HUES48 (cell line): Measurements from ENCODE around the gene SKIL.
A peak's percentile ranks its signal among the peaks of the same experiment; 100 is the strongest.

Experiments used
- H3K27ac ChIP-seq: one replicate; pipeline ENCODE4 v1.7.0; 2013; ENCODE audit warnings: low read depth, low read length, inconsistent platforms
- H3K27me3 ChIP-seq: 2 replicates; pipeline ENCODE4 v1.6.1; 2013; ENCODE audit warnings: mild to moderate bottlenecking, low read length; ENCODE audit not compliant: control insufficient read depth, insufficient read depth
- H3K36me3 ChIP-seq: 2 replicates; pipeline ENCODE4 v1.6.1; 2013; ENCODE audit warnings: low read length; ENCODE audit not compliant: control insufficient read depth, insufficient read depth
- H3K4me1 ChIP-seq: 2 replicates; pipeline ENCODE4 v1.6.1; 2013; ENCODE audit warnings: mild to moderate bottlenecking, low read length; ENCODE audit not compliant: control insufficient read depth, insufficient read depth
- H3K4me3 ChIP-seq: 2 replicates; pipeline ENCODE4 v1.5.1; 2013; ENCODE audit warnings: mild to moderate bottlenecking, low read depth, low read length
- H3K9ac ChIP-seq: 2 replicates; pipeline ENCODE4 v1.6.1; 2013; ENCODE audit warnings: mild to moderate bottlenecking, low read depth, low read length, moderate library complexity
- H3K9me3 ChIP-seq: 2 replicates; pipeline ENCODE4 v1.6.1; 2013; ENCODE audit warnings: low read length; ENCODE audit not compliant: control insufficient read depth, insufficient read depth

The SKIL gene

DNA sequence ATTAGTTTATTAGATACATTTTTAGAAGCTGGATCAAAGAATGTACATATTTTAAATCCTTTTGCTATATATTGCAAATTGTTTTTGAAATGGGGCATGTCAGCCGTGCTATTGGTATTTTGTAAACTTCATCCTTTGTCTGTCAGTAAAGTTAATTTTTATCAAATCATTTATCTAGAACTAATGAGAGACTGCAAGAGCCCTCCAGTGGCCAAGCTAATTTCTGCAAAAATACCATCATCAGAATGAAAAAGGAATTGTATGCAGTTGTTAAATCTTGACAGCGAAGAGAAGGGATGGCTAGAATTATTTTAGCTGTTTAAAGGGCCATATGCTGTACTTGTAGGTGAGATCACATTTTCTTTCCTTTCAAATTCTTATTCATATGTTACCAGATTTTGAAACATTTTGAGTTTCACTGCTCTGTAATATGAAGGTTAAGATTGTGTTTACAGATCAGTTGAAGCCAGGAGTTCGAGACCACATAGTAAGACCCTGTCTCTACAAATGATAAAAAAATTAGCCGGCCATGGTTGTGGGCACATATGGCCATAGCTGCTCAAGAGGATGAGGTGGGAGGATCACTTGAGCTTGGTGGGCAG, 53.0 kb downstream of the SKIL start:
- H3K4me3 ChIP-seq = no peak overlapping the region
- no peak overlapping the region for H3K9ac ChIP-seq
- no peaks in the 10 kb centered on the region for H3K27me3 ChIP-seq
- no peaks in the 10 kb centered on the region for H3K9me3 ChIP-seq
- H3K4me1 ChIP-seq = no peaks in the 10 kb centered on the region
- no peaks in the 10 kb centered on the region for H3K36me3 ChIP-seq
- H3K27ac ChIP-seq = no peak overlapping the region

DNA sequence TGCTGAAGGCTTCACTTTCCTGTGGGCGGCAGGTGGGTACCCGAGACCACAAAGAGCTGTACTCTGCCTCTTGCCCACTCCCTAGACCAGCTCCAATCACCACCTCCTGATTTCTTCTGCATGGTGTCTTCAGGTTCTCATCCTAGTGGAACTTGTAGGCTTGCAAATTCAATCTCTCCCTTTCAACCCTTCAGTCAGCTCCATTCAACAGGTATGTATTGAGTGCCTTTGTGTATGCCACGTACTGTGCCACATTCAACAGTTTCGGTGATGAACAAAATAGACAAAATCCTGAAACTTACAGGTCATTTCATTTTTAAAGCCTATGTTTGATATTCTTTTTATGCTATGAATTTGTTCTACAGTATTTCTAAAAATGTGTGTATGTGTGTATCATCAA, 55.8 kb downstream of the SKIL start:
- H3K27ac ChIP-seq = no peak overlapping the region
- H3K36me3 ChIP-seq = no peaks in the 10 kb centered on the region
- no peaks in the 10 kb centered on the region for H3K4me1 ChIP-seq
- H3K9me3 ChIP-seq = no peaks in the 10 kb centered on the region
- H3K9ac ChIP-seq = no peak overlapping the region
- H3K27me3 ChIP-seq = peaks cover 18% of the 10 kb centered on the region
- no peak overlapping the region for H3K4me3 ChIP-seq

DNA sequence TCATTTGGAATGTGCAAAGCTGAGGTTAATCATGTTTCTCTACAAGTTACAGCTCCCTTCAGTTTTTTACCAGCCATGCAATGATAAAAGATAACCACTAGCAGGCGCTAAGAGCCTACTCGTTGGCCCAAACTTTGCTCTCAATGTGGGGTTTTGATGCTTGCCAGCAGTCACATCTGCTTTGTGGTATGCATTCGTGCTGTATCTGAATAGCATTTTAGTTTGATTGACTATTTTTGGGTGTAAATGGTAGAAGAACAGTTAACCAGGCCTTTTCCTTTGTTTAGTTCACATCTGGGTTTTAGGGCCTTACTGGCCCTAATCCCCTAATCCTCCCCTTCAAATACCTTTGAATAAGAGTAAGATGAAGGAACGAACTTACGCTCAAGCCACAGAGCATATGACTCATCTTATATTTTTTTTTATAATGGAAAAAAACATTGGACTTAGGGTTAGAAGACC, 56.7 kb downstream of the SKIL start:
- no peak overlapping the region for H3K4me3 ChIP-seq
- H3K27me3 ChIP-seq = peaks cover 28% of the 10 kb centered on the region
- H3K36me3 ChIP-seq = no peaks in the 10 kb centered on the region
- H3K27ac ChIP-seq = no peak overlapping the region
- H3K9me3 ChIP-seq = no peaks in the 10 kb centered on the region
- H3K9ac ChIP-seq = no peak overlapping the region
- no peaks in the 10 kb centered on the region for H3K4me1 ChIP-seq

DNA sequence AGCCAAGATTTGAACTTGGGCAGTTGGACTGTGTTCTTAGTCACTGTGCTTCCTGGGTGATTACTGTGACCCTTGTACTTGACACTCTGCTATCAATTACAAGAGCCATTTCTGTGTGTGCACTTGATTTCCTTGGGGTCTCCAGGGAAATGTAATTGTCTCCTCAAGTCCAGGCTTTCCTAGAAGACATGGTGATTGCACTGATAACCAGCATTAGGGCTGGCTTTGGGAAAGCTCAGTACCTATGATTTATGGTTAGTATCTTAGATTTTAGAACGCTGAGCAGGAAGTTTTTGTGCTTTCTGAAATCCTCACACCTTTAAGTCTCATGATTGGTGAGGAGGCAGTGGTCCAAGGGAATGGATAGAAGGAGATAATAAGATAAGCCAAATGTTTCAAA, 59.6 kb downstream of the SKIL start:
- H3K9ac ChIP-seq = no peak overlapping the region
- H3K27me3 ChIP-seq = peaks cover 49% of the 10 kb centered on the region
- H3K4me3 ChIP-seq = no peak overlapping the region
- peaks cover 9% of the 10 kb centered on the region for H3K4me1 ChIP-seq
- no peak overlapping the region for H3K27ac ChIP-seq
- no peaks in the 10 kb centered on the region for H3K9me3 ChIP-seq
- H3K36me3 ChIP-seq = no peaks in the 10 kb centered on the region

DNA sequence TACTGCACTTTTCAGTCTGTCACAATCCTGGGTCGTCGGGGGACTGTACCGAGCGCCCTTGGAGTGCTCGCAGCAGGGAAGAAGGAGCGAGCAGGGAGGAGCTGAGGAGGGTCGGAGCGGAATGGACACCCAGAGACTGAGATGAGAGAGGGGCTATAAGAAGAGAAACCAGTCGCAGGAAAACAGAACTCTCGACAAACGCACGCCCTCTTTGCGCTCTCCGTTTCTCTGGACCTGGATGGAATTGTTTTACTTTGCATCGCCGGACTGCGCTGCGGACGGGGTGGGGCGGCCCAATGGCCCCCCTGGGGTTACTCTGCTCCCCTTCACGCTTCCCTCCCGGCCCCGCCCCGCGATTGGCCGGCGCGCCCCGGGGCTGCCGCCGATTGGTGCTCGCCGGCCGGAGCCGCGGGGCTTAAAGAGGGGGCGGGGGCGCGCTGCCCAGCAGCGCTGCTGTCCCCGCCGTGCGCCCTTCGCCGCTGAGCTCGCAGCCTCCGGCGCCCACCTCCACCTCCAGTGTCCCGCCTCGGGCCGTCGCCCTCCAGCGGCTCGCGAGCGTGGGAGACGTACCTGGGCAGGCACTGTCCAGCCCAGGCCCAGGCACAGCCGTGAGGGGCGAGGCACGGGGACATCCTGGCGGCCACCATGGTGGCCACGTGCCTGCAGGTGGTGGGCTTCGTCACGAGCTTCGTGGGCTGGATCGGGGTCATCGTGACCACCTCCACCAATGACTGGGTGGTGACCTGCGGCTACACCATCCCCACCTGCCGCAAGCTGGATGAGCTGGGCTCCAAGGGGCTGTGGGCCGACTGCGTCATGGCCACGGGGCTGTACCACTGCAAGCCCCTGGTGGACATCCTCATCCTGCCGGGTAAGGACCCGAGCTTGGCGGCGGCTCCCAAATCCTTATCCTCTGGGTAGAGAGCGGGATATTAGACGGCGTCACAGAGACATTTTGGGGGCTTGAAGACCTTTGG, 61.2 kb downstream of the SKIL start, which contains the start of gene CLDN11:
CLDN11 (plus strand) TSS at position 447 of the 977 bp plus-strand sequence; CDS start at position 646, 199 bp downstream.
- no peaks in the 10 kb centered on the region for H3K36me3 ChIP-seq
- H3K4me3 ChIP-seq = peak within 1 kb of the TSS; percentile 59
- H3K27ac ChIP-seq = no peak within 1 kb of the TSS
- H3K27me3 ChIP-seq = peaks cover 49% of the 10 kb centered on the region
- H3K9me3 ChIP-seq = no peaks in the 10 kb centered on the region
- peaks cover 9% of the 10 kb centered on the region for H3K4me1 ChIP-seq
- no peak within 1 kb of the TSS for H3K9ac ChIP-seq

DNA sequence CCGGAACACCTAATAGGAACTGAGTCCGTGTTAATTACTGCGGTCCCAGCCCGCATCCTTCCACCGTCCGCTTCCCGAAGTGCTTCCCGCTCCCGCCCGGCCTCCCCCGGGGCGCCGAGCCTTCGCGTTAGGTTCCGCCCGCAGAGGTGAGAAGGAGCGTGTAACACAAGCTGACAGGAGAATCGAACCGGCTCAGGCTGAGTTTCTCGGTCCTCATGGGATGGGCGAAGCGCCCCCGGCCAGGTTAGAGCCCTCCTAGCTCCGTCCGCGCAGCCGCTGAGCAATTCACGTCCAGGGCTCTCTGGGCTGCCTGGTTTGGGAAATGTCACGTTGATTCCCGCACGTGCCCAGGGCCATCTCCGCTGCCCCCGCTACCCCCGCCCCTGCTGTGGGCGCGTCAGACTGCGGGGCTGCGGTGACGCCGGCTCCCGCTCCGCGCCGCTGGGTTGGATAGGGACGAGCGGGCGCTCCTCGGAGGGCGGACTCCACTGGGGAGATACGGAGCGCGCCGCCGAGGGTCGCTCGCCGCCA, 62.1 kb downstream of the SKIL start:
- no peak overlapping the region for H3K27ac ChIP-seq
- H3K9ac ChIP-seq = no peak overlapping the region
- H3K4me1 ChIP-seq = peaks cover 9% of the 10 kb centered on the region
- H3K4me3 ChIP-seq = peak overlapping the region; percentile 59
- no peaks in the 10 kb centered on the region for H3K36me3 ChIP-seq
- peaks cover 49% of the 10 kb centered on the region for H3K27me3 ChIP-seq
- no peaks in the 10 kb centered on the region for H3K9me3 ChIP-seq

DNA sequence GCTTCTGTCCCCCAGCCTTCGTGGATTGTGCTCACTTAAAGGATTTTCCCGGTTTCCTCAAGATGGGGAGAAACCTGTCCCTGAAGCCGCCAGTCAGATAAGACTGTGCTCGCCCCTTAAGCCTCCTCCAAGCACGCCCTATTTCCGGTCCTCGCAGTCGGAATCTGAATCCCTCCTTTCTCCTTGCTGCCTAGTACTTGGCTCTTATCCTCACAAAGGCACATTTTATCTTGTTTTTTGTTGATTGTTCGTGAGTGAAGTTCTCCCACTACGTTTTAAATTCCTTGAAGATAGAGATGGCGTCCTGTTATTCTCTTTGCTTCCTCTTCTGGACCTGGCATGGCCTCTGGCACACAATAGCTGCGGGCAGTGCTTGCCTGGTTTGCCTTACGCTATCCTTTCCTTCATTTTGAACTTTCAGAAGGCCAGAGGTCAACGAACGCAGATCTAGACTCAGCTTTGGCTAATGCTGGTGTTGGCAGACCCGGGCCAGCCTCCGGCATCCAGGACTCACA, 62.8 kb downstream of the SKIL start:
- peaks cover 9% of the 10 kb centered on the region for H3K4me1 ChIP-seq
- H3K9me3 ChIP-seq = no peaks in the 10 kb centered on the region
- H3K36me3 ChIP-seq = no peaks in the 10 kb centered on the region
- no peak overlapping the region for H3K9ac ChIP-seq
- peaks cover 49% of the 10 kb centered on the region for H3K27me3 ChIP-seq
- no peak overlapping the region for H3K27ac ChIP-seq
- H3K4me3 ChIP-seq = peak overlapping the region; percentile 59

DNA sequence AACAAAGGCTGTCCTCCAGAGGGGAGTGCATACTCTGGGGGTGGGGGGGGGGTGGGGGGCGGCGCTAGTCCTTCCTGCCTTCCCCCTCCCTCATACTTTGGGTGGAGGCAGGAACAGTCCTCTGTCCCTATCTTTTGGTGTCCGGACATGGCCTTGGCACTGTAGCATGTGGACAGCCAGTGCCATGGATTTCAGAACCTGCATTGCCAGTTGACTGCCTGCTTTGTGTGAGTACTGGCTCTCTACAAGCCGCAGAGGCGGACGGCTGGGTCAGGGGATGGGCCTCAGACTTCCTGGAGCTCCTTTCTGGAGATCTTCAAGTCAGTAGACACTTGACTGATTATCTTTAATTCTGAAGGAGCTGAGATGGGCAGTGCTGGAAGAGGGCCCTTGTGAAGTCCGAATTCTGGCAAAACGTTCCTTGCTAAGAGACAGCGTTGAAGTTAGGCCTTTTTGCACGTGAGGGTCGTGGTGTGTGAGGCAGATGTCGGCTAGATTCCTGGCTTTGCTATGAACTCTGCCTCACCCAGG, 63.7 kb downstream of the SKIL start:
- Histone ChIP-seq H3K4me1 (peaks cover 9% of the 10 kb centered on the region), H3K36me3 (no peaks in the 10 kb centered on the region), H3K4me3 (no peak overlapping the region), H3K27ac (no peak overlapping the region), H3K9ac (no peak overlapping the region), H3K27me3 (peaks cover 49% of the 10 kb centered on the region), H3K9me3 (no peaks in the 10 kb centered on the region)

DNA sequence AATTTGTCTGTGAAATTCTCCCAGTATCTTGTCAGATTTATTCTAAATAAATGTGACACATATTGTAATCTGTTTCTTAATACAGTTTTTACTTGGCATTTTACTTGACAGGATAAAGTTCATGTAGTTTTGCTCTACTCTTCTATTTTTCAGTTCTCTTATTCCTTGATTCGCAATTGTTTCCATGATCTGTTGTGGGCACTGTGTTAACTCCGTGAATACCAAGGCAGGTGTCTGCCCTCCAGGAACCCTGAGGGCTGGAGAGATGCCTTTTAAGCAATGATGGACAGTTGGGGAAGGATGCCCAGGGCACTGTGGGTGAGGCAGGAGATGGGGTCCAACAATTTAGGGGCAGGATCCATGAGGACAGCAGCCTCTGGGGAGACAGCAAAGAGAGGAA, 64.2 kb downstream of the SKIL start:
- H3K9me3 ChIP-seq = no peaks in the 10 kb centered on the region
- H3K36me3 ChIP-seq = no peaks in the 10 kb centered on the region
- no peak overlapping the region for H3K27ac ChIP-seq
- H3K9ac ChIP-seq = no peak overlapping the region
- H3K4me1 ChIP-seq = peaks cover 9% of the 10 kb centered on the region
- H3K4me3 ChIP-seq = no peak overlapping the region
- peaks cover 46% of the 10 kb centered on the region for H3K27me3 ChIP-seq

DNA sequence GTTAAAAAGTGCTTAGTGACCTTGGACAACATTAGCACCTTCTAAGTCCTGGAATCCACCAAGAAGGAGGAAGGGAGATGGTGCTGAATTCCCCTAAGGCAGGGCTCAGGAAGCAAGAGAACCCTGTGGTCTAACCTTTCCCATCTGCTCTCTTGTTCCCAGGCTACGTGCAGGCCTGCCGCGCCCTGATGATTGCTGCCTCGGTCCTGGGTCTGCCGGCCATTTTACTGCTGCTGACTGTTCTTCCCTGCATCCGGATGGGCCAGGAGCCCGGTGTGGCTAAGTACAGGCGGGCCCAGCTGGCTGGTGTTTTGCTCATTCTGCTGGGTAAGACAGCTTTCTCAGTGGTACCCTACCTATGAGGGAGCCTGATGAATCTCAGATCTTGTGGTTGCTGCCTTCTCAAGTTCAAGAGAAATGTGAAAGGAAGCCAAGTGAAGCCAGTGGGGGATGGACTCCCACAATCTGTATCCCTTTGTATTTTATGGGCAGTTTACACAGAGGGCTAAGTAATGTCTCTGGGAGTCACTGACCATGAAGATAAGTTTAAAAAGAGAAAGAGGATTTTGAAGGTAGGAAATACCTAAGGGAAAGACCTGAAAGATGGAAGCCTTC, 65.6 kb downstream of the SKIL start:
- H3K27me3 ChIP-seq = peaks cover 33% of the 10 kb centered on the region
- no peak overlapping the region for H3K4me3 ChIP-seq
- H3K9ac ChIP-seq = no peak overlapping the region
- H3K36me3 ChIP-seq = no peaks in the 10 kb centered on the region
- H3K4me1 ChIP-seq = peaks cover 9% of the 10 kb centered on the region
- H3K27ac ChIP-seq = no peak overlapping the region
- H3K9me3 ChIP-seq = no peaks in the 10 kb centered on the region
